Measurements from ENCODE around the gene SIPA1L3. TPM values are rescaled to one million over a fixed set of nuclear protein-coding genes. Genes with fewer than 3 reads are reported as not detected.

SIPA1L3 gene
- polyA plus RNA-seq, 1 donor from 2014 or later, result 2.8 TPM

- H4K20me1 ChIP-seq (ENCODE audit: insufficient read depth), result no peaks in the 10 kb centered on the region
- H3K9me3 ChIP-seq (ENCODE audit: low read length), result no peaks in the 10 kb centered on the region
- no peaks in the 10 kb centered on the region for H3K79me2 ChIP-seq (replicated peaks; ENCODE audit: insufficient read depth, low read length)
- TF ChIP-seq POLR2AphosphoS5 (IDR thresholded peaks at IDR 0.05) (no peak), EZH2 (IDR thresholded peaks at IDR 0.05; ENCODE audit: borderline replicate concordance, insufficient read depth, low read length, poor library complexity, severe bottlenecking) (no peak), SMC3 (conservative IDR thresholded peaks at IDR 0.05; ENCODE audit: poor library complexity) (no peak), EP300 (conservative IDR thresholded peaks at IDR 0.05; ENCODE audit: poor library complexity, severe bottlenecking) (no peak), TAF1 (IDR thresholded peaks at IDR 0.05; ENCODE audit: low read depth) (no peak), RAD21 (conservative IDR thresholded peaks at IDR 0.05) (no peak), MXI1 (conservative IDR thresholded peaks at IDR 0.05; ENCODE audit: poor library complexity, severe bottlenecking) (no peak)
- TF ChIP-seq, protein P1, sequence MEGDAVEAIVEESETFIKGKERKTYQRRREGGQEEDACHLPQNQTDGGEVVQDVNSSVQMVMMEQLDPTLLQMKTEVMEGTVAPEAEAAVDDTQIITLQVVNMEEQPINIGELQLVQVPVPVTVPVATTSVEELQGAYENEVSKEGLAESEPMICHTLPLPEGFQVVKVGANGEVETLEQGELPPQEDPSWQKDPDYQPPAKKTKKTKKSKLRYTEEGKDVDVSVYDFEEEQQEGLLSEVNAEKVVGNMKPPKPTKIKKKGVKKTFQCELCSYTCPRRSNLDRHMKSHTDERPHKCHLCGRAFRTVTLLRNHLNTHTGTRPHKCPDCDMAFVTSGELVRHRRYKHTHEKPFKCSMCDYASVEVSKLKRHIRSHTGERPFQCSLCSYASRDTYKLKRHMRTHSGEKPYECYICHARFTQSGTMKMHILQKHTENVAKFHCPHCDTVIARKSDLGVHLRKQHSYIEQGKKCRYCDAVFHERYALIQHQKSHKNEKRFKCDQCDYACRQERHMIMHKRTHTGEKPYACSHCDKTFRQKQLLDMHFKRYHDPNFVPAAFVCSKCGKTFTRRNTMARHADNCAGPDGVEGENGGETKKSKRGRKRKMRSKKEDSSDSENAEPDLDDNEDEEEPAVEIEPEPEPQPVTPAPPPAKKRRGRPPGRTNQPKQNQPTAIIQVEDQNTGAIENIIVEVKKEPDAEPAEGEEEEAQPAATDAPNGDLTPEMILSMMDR (IDR thresholded peaks at IDR 0.05; ENCODE audit: poor library complexity, severe bottlenecking), result no peak
- TF ChIP-seq, protein P2, sequence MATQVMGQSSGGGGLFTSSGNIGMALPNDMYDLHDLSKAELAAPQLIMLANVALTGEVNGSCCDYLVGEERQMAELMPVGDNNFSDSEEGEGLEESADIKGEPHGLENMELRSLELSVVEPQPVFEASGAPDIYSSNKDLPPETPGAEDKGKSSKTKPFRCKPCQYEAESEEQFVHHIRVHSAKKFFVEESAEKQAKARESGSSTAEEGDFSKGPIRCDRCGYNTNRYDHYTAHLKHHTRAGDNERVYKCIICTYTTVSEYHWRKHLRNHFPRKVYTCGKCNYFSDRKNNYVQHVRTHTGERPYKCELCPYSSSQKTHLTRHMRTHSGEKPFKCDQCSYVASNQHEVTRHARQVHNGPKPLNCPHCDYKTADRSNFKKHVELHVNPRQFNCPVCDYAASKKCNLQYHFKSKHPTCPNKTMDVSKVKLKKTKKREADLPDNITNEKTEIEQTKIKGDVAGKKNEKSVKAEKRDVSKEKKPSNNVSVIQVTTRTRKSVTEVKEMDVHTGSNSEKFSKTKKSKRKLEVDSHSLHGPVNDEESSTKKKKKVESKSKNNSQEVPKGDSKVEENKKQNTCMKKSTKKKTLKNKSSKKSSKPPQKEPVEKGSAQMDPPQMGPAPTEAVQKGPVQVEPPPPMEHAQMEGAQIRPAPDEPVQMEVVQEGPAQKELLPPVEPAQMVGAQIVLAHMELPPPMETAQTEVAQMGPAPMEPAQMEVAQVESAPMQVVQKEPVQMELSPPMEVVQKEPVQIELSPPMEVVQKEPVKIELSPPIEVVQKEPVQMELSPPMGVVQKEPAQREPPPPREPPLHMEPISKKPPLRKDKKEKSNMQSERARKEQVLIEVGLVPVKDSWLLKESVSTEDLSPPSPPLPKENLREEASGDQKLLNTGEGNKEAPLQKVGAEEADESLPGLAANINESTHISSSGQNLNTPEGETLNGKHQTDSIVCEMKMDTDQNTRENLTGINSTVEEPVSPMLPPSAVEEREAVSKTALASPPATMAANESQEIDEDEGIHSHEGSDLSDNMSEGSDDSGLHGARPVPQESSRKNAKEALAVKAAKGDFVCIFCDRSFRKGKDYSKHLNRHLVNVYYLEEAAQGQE (IDR thresholded peaks at IDR 0.05; ENCODE audit: borderline replicate concordance), result no peak
- H3K9ac ChIP-seq (ENCODE audit: low read length), result no peak overlapping the region
- no peak overlapping the region for H2AFZ ChIP-seq (ENCODE audit: low read depth, low read length)
- no peak overlapping the region for H3K4me2 ChIP-seq (ENCODE audit: low read length)
- no peak overlapping the region for H3K4me3 ChIP-seq (ENCODE audit: low read length)
- H3F3A ChIP-seq (ENCODE audit: insufficient read depth, low read length, poor library complexity, severe bottlenecking), result no peaks in the 10 kb centered on the region
- H3K27me3 ChIP-seq (ENCODE audit: insufficient read depth, low read depth, low read length), result no peaks in the 10 kb centered on the region
- no peaks in the 10 kb centered on the region for H3K9me2 ChIP-seq (ENCODE audit: insufficient read depth, low read length)
- no peak overlapping the region for H3K27ac ChIP-seq (ENCODE audit: low read length)
- no peaks in the 10 kb centered on the region for H3K36me3 ChIP-seq (ENCODE audit: insufficient read depth, low read length)
These were observed 82.0 kb downstream of the SIPA1L3 start for GRCh38 chr19:37988758-37989635.

DNA sequence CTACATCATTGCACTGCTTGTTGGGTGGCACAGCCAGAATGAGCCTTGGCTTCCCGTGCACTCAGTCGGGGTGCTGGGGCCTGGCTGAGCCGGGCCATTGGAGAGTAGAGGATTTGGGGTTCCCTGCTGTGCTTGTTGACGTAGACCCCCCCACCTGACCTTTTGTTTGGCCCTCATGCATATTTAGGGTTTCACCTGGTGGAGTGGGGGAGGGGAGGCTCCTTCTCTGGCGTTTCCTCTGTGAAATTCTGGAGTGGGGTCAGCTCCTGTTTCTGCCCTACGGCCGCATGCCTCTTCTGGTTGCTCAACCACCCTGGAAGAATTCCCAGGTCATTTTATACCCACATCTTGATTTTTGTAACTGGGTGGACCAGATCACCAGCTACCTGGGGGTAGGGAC, 82.8 kb downstream of the SIPA1L3 start:
- no peaks in the 10 kb centered on the region for H3F3A ChIP-seq (ENCODE audit: insufficient read depth, low read length, poor library complexity, severe bottlenecking)
- no peaks in the 10 kb centered on the region for H3K9me3 ChIP-seq (ENCODE audit: low read length)
- H3K9me2 ChIP-seq (ENCODE audit: insufficient read depth, low read length), result no peaks in the 10 kb centered on the region
- no peaks in the 10 kb centered on the region for H4K20me1 ChIP-seq (ENCODE audit: insufficient read depth)
- no peaks in the 10 kb centered on the region for H3K36me3 ChIP-seq (ENCODE audit: insufficient read depth, low read length)
- no peak overlapping the region for H3K4me2 ChIP-seq (ENCODE audit: low read length)
- no peak overlapping the region for H3K9ac ChIP-seq (ENCODE audit: low read length)
- no peaks in the 10 kb centered on the region for H3K79me2 ChIP-seq (replicated peaks; ENCODE audit: insufficient read depth, low read length)
- H3K27me3 ChIP-seq (ENCODE audit: insufficient read depth, low read depth, low read length), result no peaks in the 10 kb centered on the region
- no peak overlapping the region for H3K27ac ChIP-seq (ENCODE audit: low read length)
- no peak overlapping the region for H2AFZ ChIP-seq (ENCODE audit: low read depth, low read length)
- H3K4me3 ChIP-seq (ENCODE audit: low read length), result no peak overlapping the region
- TF ChIP-seq EP300 (conservative IDR thresholded peaks at IDR 0.05; ENCODE audit: poor library complexity, severe bottlenecking) (no peak), POLR2AphosphoS5 (IDR thresholded peaks at IDR 0.05) (no peak), EZH2 (IDR thresholded peaks at IDR 0.05; ENCODE audit: borderline replicate concordance, insufficient read depth, low read length, poor library complexity, severe bottlenecking) (no peak), TAF1 (IDR thresholded peaks at IDR 0.05; ENCODE audit: low read depth) (no peak), SMC3 (conservative IDR thresholded peaks at IDR 0.05; ENCODE audit: poor library complexity) (no peak), MXI1 (conservative IDR thresholded peaks at IDR 0.05; ENCODE audit: poor library complexity, severe bottlenecking) (no peak), RAD21 (conservative IDR thresholded peaks at IDR 0.05) (no peak)
- TF ChIP-seq, protein P2 (IDR thresholded peaks at IDR 0.05; ENCODE audit: borderline replicate concordance), result no peak
- TF ChIP-seq, protein P1 (IDR thresholded peaks at IDR 0.05; ENCODE audit: poor library complexity, severe bottlenecking), result no peak

All from neural cell (in vitro differentiated cells).